Brain microvascular endothelial cell (primary cell): Measurements from ENCODE around the gene ACAA1.

Experiments used
- DNase-seq: peaks from one replicate; pipeline ENCODE4 v3.0.0-alpha.2; 2020
- H3K27ac ChIP-seq: fragments of 250-450 bp; sonication (Bioruptor Pico); 2 replicates; pipeline ENCODE4 v1.5.1; 2020; ENCODE audit warnings: mild to moderate bottlenecking, moderate library complexity
- H3K27me3 ChIP-seq: fragments of 250-450 bp; sonication (Bioruptor Pico); replicated peaks from 2 replicates; pipeline ENCODE4 v1.5.1; 2020; ENCODE audit warnings: mild to moderate bottlenecking
- H3K36me3 ChIP-seq: fragments of 250-450 bp; sonication (Bioruptor Pico); replicated peaks from 2 replicates; pipeline ENCODE4 v1.5.1; 2020; ENCODE audit warnings: mild to moderate bottlenecking
- H3K4me3 ChIP-seq: 2 replicates; pipeline ENCODE4 v1.5.1; 2011; ENCODE audit warnings: low read depth, mild to moderate bottlenecking, control low read depth, low read length, moderate library complexity
- CTCF ChIP-seq: IDR thresholded peaks from 2 replicates; pipeline ENCODE4 v1.5.1; 2011; ENCODE audit warnings: low read depth, mild to moderate bottlenecking, moderate library complexity, low read length, control low read depth, inconsistent platforms; ENCODE audit errors: missing control alignments
- in situ Hi-C: cut with HindIII; loops from 2 replicates; pipeline ENCODE4 v1.10.0; 2017; ENCODE audit warnings: low sequenced_read_pairs, low pct_ligation_motif_present

Gene ACAA1

GRCh38 chr3:38125305-38126120 is 11.4 kb downstream of the ACAA1 start:
- peaks cover 58% of the 10 kb centered on the region for H3K36me3 ChIP-seq
- no peaks in the 10 kb centered on the region for H3K27me3 ChIP-seq
- no peak overlapping the region for H3K27ac ChIP-seq
- in situ Hi-C loops: no loop called here
- H3K4me3 ChIP-seq: no peak overlapping the region
- DNase-seq: no peak
- TF ChIP-seq CTCF: no peak

GRCh38 chr3:38124324-38125122 is 12.4 kb downstream of the ACAA1 start:
- TF ChIP-seq CTCF: no peak
- H3K36me3 ChIP-seq: peaks cover 52% of the 10 kb centered on the region
- H3K4me3 ChIP-seq: no peak overlapping the region
- H3K27me3 ChIP-seq: no peaks in the 10 kb centered on the region
- H3K27ac ChIP-seq: no peak overlapping the region
- in situ Hi-C loops: no loop called here
- DNase-seq: no peak

GRCh38 chr3:38122712-38123290 is 14.1 kb downstream of the ACAA1 start:
- no peak overlapping the region for H3K27ac ChIP-seq
- DNase-seq: no peak
- H3K27me3 ChIP-seq: no peaks in the 10 kb centered on the region
- in situ Hi-C loops: no loop called here
- TF ChIP-seq CTCF: no peak
- H3K36me3 ChIP-seq: peaks cover 38% of the 10 kb centered on the region
- H3K4me3 ChIP-seq: no peak overlapping the region

GRCh38 chr3:38121832-38122461 is 15.0 kb downstream of the ACAA1 start:
- H3K36me3 ChIP-seq: peaks cover 32% of the 10 kb centered on the region
- H3K27ac ChIP-seq: no peak overlapping the region
- DNase-seq: no peak
- no peak for TF ChIP-seq CTCF
- no peak overlapping the region for H3K4me3 ChIP-seq
- in situ Hi-C loops: no loop called here
- no peaks in the 10 kb centered on the region for H3K27me3 ChIP-seq

GRCh38 chr3:38121451-38121831 is 15.5 kb downstream of the ACAA1 start:
- no peak overlapping the region for H3K4me3 ChIP-seq
- no peak overlapping the region for H3K27ac ChIP-seq
- no peak for DNase-seq
- peaks cover 28% of the 10 kb centered on the region for H3K36me3 ChIP-seq
- in situ Hi-C loops: no loop called here
- no peaks in the 10 kb centered on the region for H3K27me3 ChIP-seq
- TF ChIP-seq CTCF: no peak
